B cell (primary cell): ENCODE data around the gene ULK4.

Experiments
- EZH2 ChIP-seq: IDR thresholded peaks from 2 replicates; pipeline ENCODE4 v1.6.1; 2012; ENCODE audit warnings: borderline replicate concordance, low read depth, mild to moderate bottlenecking, moderate library complexity, low read length; ENCODE audit not compliant: insufficient read depth, poor library complexity, severe bottlenecking
- TF ChIP-seq, protein P1 (sequence below): fragments of 200-600 bp; IDR thresholded peaks from one replicate; pipeline ENCODE4 v1.8.0; 2022; ENCODE audit warnings: antibody characterized with exemption, mild to moderate bottlenecking

DNA sequence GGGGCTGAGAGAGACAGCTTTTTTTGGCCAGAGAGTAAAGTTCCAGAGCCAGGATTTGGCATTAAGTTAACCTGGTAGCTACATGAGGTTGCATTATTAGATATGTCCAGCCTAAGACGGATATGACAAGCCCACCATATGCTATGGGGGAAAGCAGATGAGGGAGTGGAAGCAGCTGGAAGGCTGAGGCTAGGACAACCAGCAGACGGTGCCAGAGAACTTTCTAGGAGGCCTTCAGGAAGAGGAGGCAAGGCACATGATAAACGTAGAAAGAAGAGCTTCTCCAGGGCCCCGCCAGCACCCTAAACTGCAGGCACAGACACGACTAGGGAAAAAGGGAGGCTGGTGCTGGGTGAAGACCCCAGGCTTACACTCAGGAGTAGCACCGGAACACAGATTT is 675.6 kb downstream of the ULK4 start:
- TF ChIP-seq, protein P1, sequence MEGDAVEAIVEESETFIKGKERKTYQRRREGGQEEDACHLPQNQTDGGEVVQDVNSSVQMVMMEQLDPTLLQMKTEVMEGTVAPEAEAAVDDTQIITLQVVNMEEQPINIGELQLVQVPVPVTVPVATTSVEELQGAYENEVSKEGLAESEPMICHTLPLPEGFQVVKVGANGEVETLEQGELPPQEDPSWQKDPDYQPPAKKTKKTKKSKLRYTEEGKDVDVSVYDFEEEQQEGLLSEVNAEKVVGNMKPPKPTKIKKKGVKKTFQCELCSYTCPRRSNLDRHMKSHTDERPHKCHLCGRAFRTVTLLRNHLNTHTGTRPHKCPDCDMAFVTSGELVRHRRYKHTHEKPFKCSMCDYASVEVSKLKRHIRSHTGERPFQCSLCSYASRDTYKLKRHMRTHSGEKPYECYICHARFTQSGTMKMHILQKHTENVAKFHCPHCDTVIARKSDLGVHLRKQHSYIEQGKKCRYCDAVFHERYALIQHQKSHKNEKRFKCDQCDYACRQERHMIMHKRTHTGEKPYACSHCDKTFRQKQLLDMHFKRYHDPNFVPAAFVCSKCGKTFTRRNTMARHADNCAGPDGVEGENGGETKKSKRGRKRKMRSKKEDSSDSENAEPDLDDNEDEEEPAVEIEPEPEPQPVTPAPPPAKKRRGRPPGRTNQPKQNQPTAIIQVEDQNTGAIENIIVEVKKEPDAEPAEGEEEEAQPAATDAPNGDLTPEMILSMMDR, result no peak
- TF ChIP-seq EZH2, result no peak
